Measurements from ENCODE around the gene DVL2. TPM values are rescaled to one million over a fixed set of nuclear protein-coding genes. Genes with fewer than 3 reads are reported as not detected.
A peak's percentile ranks its signal among the peaks of the same experiment; 100 is the strongest.

DVL2 gene
- total RNA-seq, 4 donors from 2014 or later, result 22.7 to 41.6 (median 23.6) TPM

DNA sequence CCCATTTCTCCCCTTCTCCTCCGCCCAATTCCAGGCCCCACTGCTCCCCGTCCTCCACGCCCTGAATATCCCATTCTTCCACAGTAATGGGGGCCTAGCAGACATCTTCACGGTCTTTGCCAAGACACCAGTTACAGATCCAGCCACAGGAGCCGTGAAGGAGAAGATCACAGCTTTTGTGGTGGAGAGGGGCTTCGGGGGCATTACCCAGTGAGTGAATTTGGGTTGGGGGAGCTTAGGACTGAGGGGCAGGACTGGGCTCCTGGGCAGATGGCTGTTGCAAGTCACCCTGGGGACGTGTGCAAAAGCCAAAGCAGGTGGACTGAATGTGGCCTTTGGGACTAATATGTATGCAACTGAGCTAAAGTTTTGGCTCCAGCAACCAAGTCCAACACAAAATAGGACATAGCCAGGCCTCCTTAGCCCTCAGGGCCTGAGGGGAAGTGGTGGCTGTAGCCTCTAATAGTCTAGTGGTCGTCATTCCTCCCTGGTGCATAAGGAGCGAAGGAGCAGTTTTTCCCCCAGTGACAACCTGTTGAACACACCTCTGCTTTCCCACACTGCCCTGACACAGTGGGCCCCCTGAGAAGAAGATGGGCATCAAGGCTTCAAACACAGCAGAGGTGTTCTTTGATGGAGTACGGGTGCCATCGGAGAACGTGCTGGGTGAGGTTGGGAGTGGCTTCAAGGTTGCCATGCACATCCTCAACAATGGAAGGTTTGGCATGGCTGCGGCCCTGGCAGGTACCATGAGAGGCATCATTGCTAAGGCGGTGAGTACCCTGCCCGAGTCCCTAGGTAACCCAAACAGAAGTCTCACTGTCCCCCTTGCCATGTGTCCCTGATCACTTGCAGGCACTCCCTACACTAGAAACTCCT is 12.0 kb downstream of the DVL2 start:
- ATAC-seq (ENCODE audit: low FRiP score), result no peak
- TF ChIP-seq, protein P1, sequence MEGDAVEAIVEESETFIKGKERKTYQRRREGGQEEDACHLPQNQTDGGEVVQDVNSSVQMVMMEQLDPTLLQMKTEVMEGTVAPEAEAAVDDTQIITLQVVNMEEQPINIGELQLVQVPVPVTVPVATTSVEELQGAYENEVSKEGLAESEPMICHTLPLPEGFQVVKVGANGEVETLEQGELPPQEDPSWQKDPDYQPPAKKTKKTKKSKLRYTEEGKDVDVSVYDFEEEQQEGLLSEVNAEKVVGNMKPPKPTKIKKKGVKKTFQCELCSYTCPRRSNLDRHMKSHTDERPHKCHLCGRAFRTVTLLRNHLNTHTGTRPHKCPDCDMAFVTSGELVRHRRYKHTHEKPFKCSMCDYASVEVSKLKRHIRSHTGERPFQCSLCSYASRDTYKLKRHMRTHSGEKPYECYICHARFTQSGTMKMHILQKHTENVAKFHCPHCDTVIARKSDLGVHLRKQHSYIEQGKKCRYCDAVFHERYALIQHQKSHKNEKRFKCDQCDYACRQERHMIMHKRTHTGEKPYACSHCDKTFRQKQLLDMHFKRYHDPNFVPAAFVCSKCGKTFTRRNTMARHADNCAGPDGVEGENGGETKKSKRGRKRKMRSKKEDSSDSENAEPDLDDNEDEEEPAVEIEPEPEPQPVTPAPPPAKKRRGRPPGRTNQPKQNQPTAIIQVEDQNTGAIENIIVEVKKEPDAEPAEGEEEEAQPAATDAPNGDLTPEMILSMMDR (IDR thresholded peaks at IDR 0.05), result no peak
- DNase-seq (ENCODE audit: low spot score), result no peak

DNA sequence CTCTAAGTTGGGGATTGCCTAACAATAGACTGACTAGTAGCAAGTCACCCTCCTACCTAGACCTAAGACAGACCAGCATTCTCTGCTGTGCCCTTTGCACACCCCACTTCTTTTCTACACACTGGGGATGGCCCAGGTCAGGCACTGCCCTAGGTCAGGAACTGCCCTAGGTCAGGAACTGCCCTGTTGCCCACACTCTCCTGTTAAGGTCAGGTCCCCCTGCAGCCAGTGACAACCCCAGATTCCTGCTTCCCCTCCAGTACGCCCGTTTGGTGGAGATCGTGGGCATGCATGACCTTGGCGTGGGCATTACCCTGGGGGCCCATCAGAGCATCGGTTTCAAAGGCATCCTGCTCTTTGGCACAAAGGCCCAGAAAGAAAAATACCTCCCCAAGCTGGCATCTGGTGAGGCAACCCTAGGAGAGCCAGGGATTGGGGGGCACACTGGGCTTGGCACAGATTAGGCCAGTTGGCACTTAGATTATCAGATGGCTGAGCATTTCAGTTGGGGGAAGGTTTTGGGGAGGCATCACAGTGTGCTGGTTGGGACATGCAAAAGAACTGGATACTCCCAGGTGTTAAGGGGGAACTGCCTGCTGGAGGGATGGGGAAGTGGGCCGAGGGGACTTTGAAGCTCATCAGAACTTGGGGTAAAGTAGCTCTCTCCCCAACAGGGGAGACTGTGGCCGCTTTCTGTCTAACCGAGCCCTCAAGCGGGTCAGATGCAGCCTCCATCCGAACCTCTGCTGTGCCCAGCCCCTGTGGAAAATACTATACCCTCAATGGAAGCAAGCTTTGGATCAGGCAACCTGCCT is 12.8 kb downstream of the DVL2 start:
- no peak for DNase-seq (ENCODE audit: low spot score)
- no peak for ATAC-seq (ENCODE audit: low FRiP score)
- TF ChIP-seq, protein P1 (IDR thresholded peaks at IDR 0.05), result no peak

DNA sequence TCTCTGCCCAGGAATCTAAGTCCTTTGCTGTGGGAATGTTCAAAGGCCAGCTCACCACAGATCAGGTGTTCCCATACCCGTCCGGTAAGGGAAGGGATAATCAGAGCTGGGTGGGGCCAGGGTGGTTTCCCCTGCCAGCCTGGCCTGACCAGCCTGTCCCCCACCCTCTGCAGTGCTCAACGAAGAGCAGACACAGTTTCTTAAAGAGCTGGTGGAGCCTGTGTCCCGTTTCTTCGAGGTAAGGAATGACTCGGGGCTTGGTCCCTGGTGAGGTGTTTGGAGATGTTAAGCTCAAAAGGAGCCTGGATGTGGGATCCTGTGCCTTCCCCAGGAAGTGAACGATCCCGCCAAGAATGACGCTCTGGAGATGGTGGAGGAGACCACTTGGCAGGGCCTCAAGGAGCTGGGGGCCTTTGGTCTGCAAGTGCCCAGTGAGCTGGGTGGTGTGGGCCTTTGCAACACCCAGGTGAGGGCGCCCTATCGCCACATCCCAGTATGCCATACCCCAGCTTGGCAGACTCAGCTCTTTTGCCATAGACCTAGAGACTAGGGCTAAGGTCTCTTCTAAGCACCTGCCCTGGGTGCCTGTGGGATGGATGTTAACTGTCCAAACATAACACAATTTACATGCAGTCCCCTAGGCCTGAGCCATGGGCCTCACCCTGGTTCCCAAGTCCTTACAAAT is 13.6 kb downstream of the DVL2 start:
- DNase-seq (ENCODE audit: low spot score) (no peak), ATAC-seq (ENCODE audit: low FRiP score) (peak; percentile 32)
- TF ChIP-seq, protein P1 (IDR thresholded peaks at IDR 0.05), result no peak

- peak; percentile 90 for DNase-seq (ENCODE audit: low spot score)
- TF ChIP-seq, protein P1 (IDR thresholded peaks at IDR 0.05), result no peak
- peak; percentile 84 for ATAC-seq (ENCODE audit: low FRiP score)
These were observed 14.3 kb downstream of the DVL2 start, which contains the start of the genes ACADVL and DLG4 for GRCh38 chr17:7219812-7220592. Gene ACADVL (plus strand): TSS chr17:7219938. CDS start chr17:7219985, 47 bp downstream. Gene DLG4 (minus strand): TSS chr17:7219836.

DNA sequence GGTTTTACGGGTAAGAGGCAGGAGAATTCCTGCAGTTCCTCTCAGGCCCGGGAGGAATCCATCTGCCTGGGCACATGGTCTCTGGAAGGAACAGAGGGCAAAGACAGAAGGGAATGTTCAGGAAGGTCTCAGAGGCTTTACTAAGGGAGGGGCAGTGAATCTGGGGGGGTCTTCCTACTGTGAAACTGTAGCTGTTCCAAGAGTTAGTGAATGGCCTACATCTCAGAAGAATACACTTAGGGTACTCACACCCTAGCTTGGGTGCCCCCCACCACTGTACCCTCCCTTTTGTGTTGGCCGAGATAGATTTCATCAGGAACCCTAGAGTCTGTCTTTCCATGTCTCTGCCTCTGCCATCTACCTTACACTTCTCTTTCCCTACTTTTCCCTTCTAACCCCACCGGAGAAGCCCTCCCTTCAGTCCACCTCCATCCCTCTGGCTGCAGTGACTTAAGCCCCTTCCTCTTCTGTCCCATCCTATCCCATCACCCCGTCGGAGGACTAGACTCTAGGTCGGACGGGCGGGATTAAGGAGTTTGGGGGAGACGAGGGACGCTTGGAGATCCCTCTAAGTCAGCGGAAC is 15.0 kb downstream of the DVL2 start:
- TF ChIP-seq, protein P1 (IDR thresholded peaks at IDR 0.05), result no peak
- DNase-seq (ENCODE audit: low spot score) (no peak), ATAC-seq (ENCODE audit: low FRiP score) (no peak)

- TF ChIP-seq, protein P1 (IDR thresholded peaks at IDR 0.05), result no peak
- DNase-seq (ENCODE audit: low spot score) (no peak), ATAC-seq (ENCODE audit: low FRiP score) (no peak)
These were observed 15.6 kb downstream of the DVL2 start for GRCh38 chr17:7218758-7219157.
